LoVo (cell line): ENCODE data around the gene SCUBE2.
A peak's percentile ranks its signal among the peaks of the same experiment; 100 is the strongest.

ENCODE experiments used
- DNase-seq: peaks from one replicate; pipeline ENCODE4 v3.0.0-alpha.2; 2016; ENCODE audit warnings: low spot score

Gene SCUBE2

DNA sequence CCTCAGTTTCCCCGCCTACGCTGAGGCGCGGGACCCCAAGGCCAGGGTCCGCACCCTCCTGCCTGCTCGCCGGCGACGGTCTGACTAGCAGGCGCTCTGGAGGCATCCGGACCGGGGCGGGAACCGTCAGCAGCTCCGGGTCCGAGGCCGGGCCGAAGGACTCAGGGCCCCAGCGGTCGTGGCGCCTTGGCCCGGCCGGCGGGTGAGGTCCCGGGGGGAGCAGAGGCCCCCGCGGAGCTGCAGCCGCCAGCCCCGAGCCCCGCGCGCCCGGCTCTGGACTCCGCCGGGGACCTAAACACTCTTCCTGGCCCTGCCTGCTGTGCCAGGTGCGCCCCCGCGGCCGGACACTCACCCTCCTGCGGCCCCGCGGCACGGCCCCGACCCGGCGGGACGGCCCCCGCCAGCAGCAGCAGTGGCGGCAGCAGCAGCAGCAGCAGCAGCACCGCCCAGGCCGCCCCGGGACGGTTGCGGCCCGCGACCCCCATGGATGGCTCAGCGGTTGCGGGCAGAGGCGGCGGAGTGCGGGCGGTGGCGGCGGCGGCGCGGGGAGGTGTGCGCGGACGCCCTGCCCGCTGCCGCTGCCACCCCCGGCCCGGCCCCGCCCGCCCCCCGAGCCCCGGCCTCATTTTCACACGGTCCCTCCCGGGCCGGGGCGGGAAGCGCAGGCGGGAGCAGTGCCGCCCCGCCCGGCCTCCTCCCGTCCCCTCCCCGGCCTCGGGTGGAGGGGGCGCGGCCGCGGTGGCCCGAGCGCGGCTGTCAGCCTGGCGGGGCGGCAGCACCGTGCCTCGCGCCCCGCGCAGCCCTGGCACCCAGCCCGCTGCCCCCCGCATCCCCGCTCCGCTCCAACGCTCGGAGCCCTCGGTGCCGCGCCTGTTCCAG lies at the start of gene SCUBE2:
Gene SCUBE2 (minus strand): TSS at position 556 of the 879 bp plus-strand sequence. CDS start 71 bp downstream, at position 485.
- no peak for DNase-seq

DNA sequence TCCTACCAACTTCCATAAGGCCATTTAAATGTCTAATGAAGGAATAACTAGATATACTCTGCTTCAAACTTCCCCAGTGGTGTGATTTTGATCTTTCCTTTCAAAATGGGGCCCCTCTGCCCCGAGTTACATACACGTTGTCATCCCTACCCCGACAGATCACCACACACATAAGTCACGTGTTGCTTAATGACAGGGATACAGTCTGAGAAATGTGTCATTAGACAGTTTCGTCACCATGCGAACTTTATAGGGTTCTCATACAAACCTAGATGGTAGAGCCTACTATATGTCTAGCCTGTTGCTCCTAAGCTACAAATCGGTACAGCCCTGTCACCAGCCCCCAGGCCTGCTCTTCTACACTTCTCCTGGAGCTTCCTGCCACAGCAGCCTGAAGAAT lies 49.8 kb upstream of the SCUBE2 start:
- DNase-seq, result no peak

DNA sequence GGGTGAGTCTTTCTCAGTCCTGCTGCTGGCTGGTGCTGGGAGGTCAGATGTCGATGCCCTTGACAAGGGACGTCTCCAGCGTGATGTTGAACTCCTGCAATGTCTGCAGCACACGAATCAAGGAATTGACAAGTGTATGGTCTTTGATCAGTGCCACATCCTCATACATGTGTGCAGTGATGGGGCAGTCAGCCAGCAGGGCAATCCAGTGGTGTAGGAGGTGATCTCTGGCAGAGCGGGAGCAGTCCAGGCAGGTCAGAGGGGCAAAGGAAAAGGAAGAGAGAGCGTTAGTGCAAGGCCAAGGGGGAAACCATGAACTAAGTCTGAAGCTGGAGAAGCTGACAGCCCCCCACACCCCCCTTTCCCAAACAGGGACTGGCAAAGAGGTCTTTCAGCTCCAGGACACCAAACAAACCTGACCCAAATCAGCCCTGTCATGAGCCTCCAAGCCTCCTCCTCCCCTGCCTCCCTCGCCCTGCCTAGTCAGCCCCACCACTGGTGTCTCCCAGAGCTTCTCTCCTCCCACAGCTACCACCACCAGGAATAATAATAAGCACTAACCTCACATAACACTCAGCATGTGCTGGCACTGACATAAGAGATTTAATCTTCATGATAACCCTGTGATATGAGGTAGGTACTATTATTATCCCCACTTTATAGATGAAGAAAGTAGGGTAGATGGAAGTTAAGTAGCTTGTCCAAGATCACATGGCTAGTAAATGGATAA lies 48.4 kb upstream of the SCUBE2 start:
- DNase-seq, result no peak

DNA sequence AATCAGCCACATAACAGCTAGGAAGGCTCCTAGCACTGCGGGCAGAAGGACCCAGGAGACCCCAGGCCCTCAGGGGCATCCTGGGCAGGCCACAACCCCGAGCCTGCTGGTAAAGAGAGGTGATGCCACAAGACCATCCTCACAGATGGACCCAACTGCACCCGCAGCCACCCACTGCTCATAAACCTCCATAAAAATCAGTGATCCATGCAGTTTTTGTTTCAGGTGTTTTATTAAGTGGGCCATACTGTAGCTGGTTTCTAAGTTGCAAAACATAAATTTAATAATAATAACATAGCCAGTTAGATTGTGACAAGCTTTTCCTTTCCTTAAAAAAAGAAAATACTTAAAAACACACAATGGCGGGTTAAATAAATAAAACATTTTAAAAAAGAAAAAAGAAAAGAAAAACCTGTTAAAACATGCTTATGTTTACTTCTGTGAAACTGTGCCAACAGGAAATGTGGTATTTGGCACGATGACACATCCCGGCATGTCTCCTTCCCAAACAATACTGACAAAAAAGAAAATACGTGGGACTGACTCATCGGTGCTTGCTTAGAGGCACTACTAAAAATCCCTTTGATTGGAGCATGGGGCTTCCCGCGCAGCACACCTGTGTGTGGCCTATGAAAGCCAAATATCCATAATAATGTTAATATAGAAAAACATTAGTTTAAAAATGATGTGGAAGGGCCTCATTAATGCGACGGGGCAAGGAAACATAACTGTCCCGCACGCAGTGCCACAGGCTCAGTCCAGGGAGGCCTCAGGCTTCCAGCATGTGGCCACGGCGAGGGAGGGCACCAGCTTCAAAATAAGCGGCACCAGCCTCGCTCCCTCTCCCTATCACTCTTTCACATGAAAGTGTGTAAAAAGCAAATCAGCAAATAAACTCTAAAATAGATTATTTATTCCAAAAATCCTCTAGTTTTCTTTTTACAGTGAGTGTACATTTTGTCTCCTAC lies 47.5 kb upstream of the SCUBE2 start:
- DNase-seq, result peak; percentile 91

DNA sequence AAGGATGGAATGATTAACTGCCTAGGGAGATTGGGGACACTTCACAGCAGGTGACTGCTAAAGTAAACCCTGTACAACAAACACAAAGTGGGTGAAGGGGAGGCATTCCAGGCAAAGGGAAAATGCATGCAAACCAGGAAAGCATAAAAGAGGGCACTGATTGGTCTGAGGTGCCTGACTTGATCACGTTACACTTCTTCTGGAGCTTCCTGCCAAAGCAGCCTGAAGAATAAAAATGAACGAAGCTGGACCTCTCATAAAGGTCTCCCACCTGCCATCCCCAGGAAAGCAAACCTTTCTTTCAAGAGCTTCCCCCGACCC lies 46.7 kb upstream of the SCUBE2 start:
- DNase-seq, result no peak

DNA sequence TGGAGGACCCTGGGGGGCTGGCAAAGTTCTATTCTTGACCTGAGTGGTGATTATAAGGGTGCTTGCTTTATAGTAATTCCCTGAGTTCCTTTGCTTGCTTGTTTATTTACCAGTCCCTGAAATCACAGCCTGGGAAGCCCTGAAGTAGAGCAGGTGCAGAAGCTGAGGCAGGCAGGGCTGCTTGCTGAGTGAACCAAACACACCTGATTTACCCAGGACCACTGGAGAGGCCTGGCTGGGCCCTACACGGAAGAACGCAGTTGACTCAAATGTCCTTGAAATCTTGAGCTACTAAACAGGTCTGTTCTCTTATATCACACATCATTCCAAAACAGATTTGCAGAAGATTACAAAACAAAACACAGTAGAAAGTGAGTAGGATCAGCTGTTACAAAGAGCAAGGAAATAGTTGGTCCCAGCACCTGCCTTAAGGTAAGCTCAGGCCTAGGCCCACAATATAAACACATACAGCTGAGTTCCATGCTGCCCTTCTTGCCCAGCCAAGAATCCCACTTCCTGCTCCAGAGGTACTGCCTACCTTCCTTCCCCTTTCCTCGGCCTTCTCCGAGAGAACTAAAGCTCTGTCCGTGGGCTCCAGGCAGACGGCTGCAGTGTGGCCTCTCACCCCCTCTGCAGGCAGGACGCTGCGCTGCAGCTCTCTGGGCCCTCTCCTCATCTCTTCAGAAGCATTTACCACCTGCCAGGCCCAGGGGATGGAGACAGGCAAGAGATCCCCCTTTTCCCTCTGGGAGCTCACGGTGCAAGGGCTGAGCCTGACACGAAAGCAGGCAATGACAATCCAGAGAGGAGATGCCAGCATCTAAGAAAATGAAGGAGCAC lies 46.1 kb upstream of the SCUBE2 start:
- DNase-seq, result peak; percentile 47

DNA sequence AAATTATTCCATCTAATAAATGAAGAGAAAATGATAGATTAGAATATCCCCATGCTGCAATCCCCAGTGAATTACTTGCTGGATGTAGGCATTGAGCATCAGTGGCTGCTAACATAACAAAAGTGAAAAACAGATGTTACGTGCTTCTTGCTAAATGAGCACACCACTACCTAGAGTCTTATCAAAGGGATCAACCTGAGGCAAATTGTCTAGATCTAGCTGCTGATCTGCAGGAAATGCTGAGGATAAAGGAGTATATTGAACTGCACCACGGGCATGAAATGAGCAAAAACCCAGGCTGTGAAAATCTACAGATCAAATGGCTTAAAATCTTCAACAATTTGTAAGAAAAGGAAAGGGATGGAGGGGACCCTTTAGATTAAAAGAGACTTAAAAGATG lies 45.3 kb upstream of the SCUBE2 start:
- DNase-seq, result no peak

DNA sequence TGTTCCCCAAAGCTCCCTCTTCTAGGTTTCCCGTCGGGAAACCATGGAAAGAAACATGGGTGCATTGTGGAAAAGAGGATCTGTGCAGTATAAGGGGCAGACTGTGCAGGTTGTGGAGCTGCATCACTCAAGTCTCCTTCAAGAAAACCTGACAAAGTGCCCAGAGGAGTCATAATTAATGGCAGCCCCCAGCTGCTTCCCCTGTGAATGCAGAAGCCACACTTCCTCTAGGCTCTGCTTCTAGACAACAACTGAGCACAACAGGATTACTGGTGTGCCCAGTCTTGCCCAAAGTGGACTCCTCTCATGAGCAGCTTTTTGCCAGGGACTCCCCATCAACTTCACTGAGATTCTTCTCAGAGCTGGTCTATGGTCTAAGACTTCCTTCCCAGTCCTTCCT lies 42.6 kb upstream of the SCUBE2 start:
- no peak for DNase-seq

DNA sequence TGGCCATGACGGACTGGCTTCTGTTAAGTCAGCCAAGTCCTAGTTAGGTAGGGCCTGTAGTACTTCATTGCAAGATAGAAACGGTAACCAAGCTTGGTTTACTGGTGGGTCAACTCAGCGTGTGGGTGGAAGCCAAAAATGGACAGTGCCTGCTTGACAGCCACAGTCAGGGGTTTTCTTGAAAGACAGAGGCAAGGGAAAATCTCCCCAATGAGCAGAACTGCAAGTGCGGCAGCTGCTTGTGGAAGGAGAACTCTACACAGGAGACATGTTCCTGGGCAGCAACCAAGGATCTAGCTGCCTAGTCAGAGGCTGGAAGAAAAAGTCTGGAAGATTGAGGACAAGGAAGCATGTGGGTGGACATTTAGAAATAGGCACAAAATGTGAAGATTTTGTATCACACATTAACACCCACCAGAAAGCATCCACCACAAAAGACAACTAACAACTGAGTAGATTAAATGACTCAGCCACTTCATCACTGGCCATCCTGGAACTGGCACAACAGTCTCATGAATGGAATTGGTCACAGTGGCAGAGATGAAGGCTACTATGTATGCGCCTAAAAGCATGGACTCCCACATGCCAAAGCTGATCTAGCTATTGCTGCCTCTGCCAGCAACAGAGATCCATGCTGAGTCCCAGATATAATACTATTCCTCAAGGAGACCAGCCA lies 40.9 kb upstream of the SCUBE2 start:
- no peak for DNase-seq

DNA sequence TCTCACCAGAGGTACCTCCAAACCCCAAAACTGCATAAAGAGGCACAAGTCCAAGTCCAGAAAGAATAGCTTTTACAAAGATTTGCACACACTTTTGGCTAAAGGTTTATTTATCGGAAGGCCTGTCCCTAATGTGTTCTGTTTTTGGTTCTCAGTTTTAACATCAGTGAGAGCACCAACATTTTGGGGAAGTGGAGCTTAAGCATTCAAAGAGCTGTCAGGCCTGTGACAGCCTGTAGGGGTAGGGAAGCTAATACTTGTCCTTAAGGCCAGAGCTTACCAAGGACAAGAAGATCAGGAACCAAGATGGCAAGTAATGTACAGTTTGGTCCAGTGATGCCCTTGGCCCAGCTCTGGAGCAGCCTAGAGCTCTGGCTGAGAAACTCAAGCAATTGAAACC lies 38.9 kb upstream of the SCUBE2 start:
- DNase-seq, result no peak

DNA sequence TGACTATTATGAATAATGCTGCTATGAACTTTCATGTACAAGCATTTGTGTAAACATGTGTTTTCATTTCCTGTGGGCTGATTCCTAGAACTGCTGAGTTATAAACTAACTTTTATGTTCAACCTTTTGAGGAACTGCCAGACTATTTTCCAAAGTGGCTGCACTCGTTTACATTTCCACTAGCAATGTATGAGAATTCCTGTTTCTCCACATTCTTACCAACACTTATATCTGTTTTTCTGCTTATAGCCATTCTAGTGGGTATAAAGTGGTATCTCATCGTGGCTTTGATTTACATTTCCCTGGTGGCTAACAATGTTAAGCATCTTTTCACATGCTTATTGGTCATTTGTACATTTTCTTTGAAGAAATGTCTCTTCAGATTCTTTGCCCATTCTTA lies 35.2 kb upstream of the SCUBE2 start:
- no peak for DNase-seq

DNA sequence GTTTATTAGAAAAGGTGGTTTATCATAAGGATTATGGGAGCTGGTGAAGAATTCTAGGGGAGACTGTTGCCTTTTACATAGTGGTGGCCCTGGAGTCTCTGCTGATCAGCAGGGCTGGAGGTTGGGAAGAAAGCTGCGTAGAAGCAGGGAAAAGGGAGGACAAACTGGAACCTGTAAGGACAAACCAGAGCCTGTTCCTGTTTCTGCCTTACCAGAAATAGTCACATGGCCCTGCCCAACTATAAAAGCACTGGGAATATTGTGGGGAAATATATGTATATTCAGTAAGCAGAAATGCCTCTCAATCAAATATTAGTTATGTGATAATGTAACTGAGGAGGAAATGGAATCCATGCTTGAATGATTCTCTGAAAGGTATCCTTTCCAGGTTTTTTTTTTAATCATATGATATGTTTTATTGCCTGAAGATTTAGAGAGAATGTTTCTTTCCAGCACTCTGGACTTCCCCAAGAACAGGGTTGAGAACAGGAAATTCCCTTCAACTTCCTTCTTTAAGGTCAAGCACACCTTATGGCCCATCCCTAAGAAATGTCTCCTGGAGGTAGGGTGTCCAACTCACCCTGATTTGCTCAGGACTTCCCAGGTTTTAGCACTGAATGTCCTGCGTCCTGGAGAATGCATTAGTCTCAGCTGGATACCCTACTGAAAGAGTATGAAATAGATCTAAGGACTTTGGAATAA lies 33.9 kb upstream of the SCUBE2 start:
- no peak for DNase-seq

DNA sequence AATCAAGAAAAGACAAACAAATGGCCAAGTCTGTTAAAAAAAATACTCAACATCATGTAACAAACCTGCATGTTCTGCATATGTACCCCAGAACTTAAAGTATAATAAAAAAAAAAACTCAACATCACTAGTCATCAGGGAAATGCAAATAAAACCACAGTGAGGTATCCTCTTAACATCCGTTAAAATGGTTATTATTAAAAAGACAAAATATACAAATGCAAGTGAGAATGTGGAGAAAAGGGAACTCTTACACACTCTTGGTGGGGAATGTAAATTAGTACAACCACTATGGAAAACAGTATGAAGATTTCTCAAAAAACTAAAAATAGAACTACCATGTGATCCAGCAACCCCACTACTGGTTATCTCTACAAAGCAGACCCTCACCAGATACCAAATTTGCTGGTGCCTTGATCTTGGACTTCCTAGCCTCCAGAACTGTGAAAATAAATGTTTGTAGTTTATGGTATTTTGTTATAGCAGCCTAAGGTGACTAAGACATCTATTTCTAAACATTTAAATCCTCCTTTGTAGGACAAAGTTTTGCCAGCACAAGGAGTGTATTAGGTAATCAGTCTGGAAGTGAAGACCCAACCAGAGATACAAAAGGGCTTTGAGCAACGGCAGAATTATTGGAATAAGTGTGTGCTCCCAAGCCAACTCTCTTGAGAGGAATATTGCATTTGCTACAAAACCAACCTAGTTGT lies 32.4 kb upstream of the SCUBE2 start:
- no peak for DNase-seq

DNA sequence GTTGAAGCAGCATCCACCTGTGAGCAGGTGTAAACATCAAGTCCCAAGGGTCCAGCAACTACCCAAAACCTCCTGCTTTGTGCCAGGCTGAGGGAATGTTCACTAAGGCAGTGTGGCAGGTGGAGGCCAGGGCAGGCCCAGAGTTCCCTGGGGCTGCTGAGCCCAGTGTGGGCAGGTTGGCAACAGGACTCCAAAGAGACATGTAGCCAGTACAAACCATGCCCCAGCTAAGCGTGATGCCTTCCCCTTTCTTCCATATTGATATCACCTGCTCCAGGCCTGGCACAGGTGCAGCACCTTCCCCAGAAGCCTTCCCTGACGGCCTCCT lies 30.0 kb upstream of the SCUBE2 start:
- DNase-seq, result no peak

DNA sequence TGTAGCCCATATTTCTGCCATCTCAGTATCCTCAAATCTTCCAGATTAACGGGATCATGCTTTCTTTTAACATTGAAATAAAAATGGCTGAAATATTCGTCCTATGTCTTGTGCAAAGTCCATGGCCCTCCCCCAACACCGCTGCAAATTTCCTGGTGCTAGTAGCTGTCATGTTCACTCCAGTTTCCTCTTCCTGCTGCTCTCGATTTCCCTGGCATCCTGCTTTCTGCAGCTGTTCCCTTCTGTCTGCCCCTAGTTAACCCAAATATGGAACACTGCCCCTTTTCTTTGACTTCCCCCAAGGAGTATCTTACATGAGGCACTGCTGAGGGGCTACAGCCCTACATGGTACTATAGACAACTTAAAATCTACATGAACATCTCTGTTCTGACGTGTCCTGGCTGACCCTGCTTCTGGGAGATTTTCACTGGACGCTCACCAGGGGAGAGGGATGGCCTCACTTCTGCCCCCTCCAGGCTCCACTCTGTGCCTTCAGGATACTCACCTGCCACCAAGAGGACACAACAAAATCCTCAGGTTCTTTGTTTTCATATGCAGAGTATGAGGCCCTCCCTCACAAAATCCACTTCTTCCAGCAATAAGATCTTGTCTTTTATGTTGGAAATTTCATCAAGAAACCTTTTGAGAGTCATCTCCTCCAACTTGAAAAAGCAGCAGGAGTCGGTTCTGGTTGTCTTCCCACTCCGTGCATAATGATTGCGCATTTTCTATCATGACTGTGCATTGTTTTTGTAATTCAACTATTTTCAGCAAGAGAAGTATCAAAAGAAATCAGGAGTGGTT lies 29.5 kb upstream of the SCUBE2 start:
- no peak for DNase-seq

DNA sequence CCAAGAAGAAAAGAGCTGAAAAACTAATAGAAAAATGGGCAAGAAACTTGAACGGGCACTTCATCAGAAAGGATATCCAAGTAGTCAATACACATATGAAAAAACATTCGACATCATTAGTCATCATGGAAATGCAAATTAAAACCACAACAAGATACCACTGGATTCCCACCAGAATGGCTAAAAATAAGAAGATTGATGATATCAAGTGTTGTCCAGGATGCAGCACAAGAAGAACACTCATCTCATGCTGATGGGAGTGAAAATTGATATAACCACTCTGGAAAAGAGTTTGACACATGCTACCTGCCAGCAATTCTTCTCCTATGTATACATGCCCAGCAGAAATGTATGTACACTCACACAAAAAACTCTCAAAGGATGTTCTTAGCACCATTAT lies 26.9 kb upstream of the SCUBE2 start:
- no peak for DNase-seq

DNA sequence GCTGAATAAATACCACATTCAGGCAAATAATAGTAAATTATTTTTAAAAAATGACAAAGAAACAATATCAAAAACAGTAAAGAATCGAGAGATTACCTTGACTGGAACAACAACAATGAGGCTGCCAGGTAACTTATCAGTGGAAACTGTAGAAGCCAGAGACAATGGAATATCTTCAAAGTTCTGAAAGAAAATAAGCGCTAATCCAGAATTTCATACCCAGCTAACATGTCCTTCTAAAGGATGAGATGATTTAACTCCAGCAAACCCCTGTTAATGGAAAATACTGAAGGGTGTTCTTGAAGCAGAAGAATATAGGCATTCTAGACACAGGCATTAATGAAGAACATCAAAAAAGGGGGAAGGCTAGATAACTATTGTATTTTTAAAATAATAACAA lies 20.7 kb upstream of the SCUBE2 start:
- DNase-seq, result no peak

DNA sequence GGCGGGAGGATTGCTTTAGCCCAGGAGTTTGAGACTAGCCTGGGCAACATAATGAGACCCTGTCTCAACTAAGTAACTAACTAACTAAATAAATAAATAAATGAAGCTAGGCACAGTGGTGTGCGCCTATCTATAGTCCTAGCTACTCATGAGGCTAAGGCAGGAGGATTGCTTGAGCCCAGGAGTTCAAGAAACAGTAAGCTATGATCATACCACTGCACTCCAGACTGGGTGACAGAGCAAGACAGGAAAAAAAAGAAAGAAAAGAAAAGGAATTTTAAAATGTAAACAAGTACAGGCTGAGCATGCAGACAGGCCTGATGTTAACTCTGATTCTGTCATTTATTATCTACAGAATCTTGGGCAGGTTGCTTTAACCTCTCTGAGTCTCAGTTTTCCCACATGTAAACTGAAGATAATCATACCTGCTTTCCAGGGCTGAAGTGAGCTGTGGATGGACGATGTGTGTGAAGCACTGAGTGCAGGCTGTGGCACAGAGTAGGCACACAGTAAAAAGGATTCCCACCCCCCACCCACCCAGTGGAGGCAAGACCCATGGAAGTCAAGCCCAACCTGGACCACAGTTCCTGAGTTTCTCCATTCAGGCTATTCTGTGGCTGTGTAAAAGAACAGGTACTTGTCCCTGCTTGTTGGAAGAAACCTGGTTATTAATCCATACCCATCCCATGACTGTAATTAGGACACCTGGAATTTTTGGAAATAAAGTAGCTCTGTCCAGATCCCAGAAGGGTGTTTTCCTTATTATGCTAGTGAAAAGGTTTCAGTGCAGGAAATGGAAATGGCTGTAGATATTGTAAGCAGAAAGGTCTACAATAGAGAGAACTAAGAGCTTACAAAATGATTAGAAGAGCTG lies 18.7 kb upstream of the SCUBE2 start:
- DNase-seq, result no peak
